ENCODE results near the gene LSM14B. TPM values are rescaled to one million over a fixed set of nuclear protein-coding genes. Genes with fewer than 3 reads are reported as not detected.
A peak's percentile ranks its signal among the peaks of the same experiment; 100 is the strongest.

The LSM14B gene
- total RNA-seq, 1 experiment from 2014 or later, result 72.5 TPM

- peaks cover 4% of the 10 kb centered on the region for H3K4me1 ChIP-seq (ENCODE audit: insufficient read depth, low read length, poor library complexity, severe bottlenecking)
- ChIA-PET POLR2A (ENCODE audit: low non-redundant PET) (no interaction called here), CTCF (no interaction called here)
- no peak for DNase-seq (ENCODE audit: low spot score)
- H3K36me3 ChIP-seq (ENCODE audit: insufficient read depth, low read length, poor library complexity, severe bottlenecking), result peaks cover 75% of the 10 kb centered on the region
- BruUV-seq (replicated peaks), result no TSS peak
- no peaks in the 10 kb centered on the region for H3K27me3 ChIP-seq (replicated peaks; ENCODE audit: insufficient read depth, low read depth, low read length, poor library complexity)
- intact Hi-C loops (cut with micrococcal nuclease; ENCODE audit: unreplicated experiment), result no loop called here
- H3K9me3 ChIP-seq (ENCODE audit: low read depth, low read length, poor library complexity, severe bottlenecking), result no peaks in the 10 kb centered on the region
- no peak for TF ChIP-seq EZH2 (IDR thresholded peaks at IDR 0.05; ENCODE audit: borderline replicate concordance, low read depth, low read length, poor library complexity, severe bottlenecking)
- no peak for TF ChIP-seq CTCF (conservative IDR thresholded peaks at IDR 0.05; ENCODE audit: low read depth, low read length)
- H3K4me3 ChIP-seq (ENCODE audit: low read depth, low read length, poor library complexity, severe bottlenecking), result no peak overlapping the region
- H3K27ac ChIP-seq (ENCODE audit: low read depth, low read length, poor library complexity, severe bottlenecking), result no peak overlapping the region
Measured at GRCh38 chr20:62138912-62139311, 16.6 kb downstream of the LSM14B start.

GRCh38 chr20:62139636-62140035 lies 17.4 kb downstream of the LSM14B start:
- H3K27ac ChIP-seq (ENCODE audit: low read depth, low read length, poor library complexity, severe bottlenecking), result no peak overlapping the region
- no peak for DNase-seq (ENCODE audit: low spot score)
- CTCF ChIA-PET, result no interaction called here
- no peaks in the 10 kb centered on the region for H3K9me3 ChIP-seq (ENCODE audit: low read depth, low read length, poor library complexity, severe bottlenecking)
- intact Hi-C loops (cut with micrococcal nuclease; ENCODE audit: unreplicated experiment), result no loop called here
- no TSS peak for BruUV-seq (replicated peaks)
- H3K4me1 ChIP-seq (ENCODE audit: insufficient read depth, low read length, poor library complexity, severe bottlenecking), result peaks cover 4% of the 10 kb centered on the region
- no peak for TF ChIP-seq CTCF (conservative IDR thresholded peaks at IDR 0.05; ENCODE audit: low read depth, low read length)
- TF ChIP-seq EZH2 (IDR thresholded peaks at IDR 0.05; ENCODE audit: borderline replicate concordance, low read depth, low read length, poor library complexity, severe bottlenecking), result no peak
- peaks cover 68% of the 10 kb centered on the region for H3K36me3 ChIP-seq (ENCODE audit: insufficient read depth, low read length, poor library complexity, severe bottlenecking)
- POLR2A ChIA-PET (ENCODE audit: low non-redundant PET), result no interaction called here
- H3K27me3 ChIP-seq (replicated peaks; ENCODE audit: insufficient read depth, low read depth, low read length, poor library complexity), result no peaks in the 10 kb centered on the region
- H3K4me3 ChIP-seq (ENCODE audit: low read depth, low read length, poor library complexity, severe bottlenecking), result no peak overlapping the region

GRCh38 chr20:62141043-62141396 lies 18.7 kb downstream of the LSM14B start:
- DNase-seq (ENCODE audit: low spot score), result no peak
- Histone ChIP-seq H3K27ac (ENCODE audit: low read depth, low read length, poor library complexity, severe bottlenecking) (peak overlapping the region; percentile 95), H3K4me1 (ENCODE audit: insufficient read depth, low read length, poor library complexity, severe bottlenecking) (peaks cover 4% of the 10 kb centered on the region), H3K4me3 (ENCODE audit: low read depth, low read length, poor library complexity, severe bottlenecking) (peak overlapping the region; percentile 91), H3K36me3 (ENCODE audit: insufficient read depth, low read length, poor library complexity, severe bottlenecking) (peaks cover 54% of the 10 kb centered on the region), H3K9me3 (ENCODE audit: low read depth, low read length, poor library complexity, severe bottlenecking) (no peaks in the 10 kb centered on the region), H3K27me3 (replicated peaks; ENCODE audit: insufficient read depth, low read depth, low read length, poor library complexity) (no peaks in the 10 kb centered on the region)
- POLR2A ChIA-PET (ENCODE audit: low non-redundant PET), result no interaction called here
- BruUV-seq (replicated peaks), result no TSS peak
- intact Hi-C loops (cut with micrococcal nuclease; ENCODE audit: unreplicated experiment), result no loop called here
- CTCF ChIA-PET, result no interaction called here
- TF ChIP-seq CTCF (conservative IDR thresholded peaks at IDR 0.05; ENCODE audit: low read depth, low read length) (no peak), EZH2 (IDR thresholded peaks at IDR 0.05; ENCODE audit: borderline replicate concordance, low read depth, low read length, poor library complexity, severe bottlenecking) (no peak)
